Tibial artery (tissue), 4 donors: ENCODE measurements around the gene CFAP299.

ENCODE experiments used
- DNase-seq, 2 donors: peaks; one replicate each; pipeline ENCODE4 v3.0.0-alpha.2; 2019
- H3K27ac ChIP-seq, 2 donors: fragments of 200-600 bp; sonication (generic) in 1 of 2; 1 replicate in 1 of 2; 2 replicates in 1 of 2; pipeline ENCODE4 v1.5.1; 2018 to 2019; ENCODE audit warnings: mild to moderate bottlenecking in 1 of 2
- H3K27me3 ChIP-seq, 2 donors: fragments of 200-600 bp; sonication (generic) in 1 of 2; one replicate each; pipeline versions ENCODE4 v1.5.1 to v1.6.0; 2016 to 2019
- H3K36me3 ChIP-seq, 3 donors: fragments of 200-600 bp; sonication (generic) in 2 of 3; one replicate each; pipeline ENCODE4 v1.5.1; 2016 to 2019; ENCODE audit warnings: mild to moderate bottlenecking in 2 of 3
- H3K4me1 ChIP-seq, 4 donors: fragments of 200-600 bp; sonication (generic) in 2 of 4; 1 replicate in 3 of 4; 2 replicates in 1 of 4; pipeline ENCODE4 v1.5.1; 2016 to 2019
- H3K4me3 ChIP-seq, 2 donors: fragments of 200-600 bp; sonication (generic) in 1 of 2; 1 replicate in 1 of 2; 2 replicates in 1 of 2; pipeline ENCODE4 v1.5.1; 2018 to 2019; ENCODE audit warnings: mild to moderate bottlenecking in 2 of 2
- H3K9me3 ChIP-seq, 3 donors: fragments of 200-600 bp; sonication (generic) in 1 of 3; one replicate each; pipeline ENCODE4 v1.5.1; 2016 to 2019
- intact Hi-C: fragments of 100-400 bp; cut with DNase I; formaldehyde crosslinking; loops from one replicate; pipeline ENCODE4 v1.15.0; 2023; ENCODE audit warnings: low total_unique reads
- TF ChIP-seq, protein P1 (sequence below), 2 experiments: fragments of 200-600 bp in 1 of 2; fragments of 450-650 bp in 1 of 2; IDR thresholded peaks; one replicate each; pipeline ENCODE4 v1.5.1; 2017 to 2019; ENCODE audit warnings: antibody characterized with exemption in 2 of 2, mild to moderate bottlenecking in 1 of 2, moderate library complexity in 1 of 2

Gene CFAP299

DNA sequence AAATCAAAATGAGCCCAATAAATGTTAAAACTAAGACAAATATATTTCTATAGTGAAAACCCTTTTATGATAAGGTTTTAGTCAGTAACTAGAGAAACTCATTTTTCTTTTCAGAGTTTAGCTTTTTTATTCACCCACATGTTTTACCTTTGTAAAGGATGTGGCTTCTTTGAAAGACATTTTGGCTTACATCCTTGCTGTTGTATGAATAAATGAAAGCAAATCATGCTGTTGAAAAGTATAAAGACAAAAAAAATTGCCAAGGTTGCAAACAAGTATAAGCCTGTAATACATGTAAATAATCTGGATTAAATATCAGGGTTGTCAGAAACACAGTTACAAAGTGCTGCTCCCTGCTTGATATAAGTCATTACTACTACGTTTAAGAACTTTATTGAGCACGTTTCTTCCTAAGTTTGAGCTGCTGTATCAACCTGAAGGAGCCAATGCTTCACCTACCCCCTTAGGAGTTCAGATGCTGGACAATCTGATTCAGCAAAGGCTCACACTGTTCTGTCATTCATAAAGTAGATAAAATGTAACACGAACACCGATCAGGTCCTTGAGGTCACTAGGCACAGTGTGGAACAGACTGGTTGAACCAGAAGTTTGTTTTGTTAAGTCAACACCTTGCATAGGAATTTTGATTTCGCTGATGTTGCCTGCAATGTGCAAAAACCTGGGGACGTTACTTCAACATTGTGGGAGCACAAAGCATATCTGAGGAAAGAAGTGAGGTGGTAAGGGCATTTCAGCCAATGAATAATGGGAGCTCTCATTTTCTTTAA lies 373.7 kb downstream of the CFAP299 start:
- TF ChIP-seq, protein P1, sequence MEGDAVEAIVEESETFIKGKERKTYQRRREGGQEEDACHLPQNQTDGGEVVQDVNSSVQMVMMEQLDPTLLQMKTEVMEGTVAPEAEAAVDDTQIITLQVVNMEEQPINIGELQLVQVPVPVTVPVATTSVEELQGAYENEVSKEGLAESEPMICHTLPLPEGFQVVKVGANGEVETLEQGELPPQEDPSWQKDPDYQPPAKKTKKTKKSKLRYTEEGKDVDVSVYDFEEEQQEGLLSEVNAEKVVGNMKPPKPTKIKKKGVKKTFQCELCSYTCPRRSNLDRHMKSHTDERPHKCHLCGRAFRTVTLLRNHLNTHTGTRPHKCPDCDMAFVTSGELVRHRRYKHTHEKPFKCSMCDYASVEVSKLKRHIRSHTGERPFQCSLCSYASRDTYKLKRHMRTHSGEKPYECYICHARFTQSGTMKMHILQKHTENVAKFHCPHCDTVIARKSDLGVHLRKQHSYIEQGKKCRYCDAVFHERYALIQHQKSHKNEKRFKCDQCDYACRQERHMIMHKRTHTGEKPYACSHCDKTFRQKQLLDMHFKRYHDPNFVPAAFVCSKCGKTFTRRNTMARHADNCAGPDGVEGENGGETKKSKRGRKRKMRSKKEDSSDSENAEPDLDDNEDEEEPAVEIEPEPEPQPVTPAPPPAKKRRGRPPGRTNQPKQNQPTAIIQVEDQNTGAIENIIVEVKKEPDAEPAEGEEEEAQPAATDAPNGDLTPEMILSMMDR (IDR thresholded peaks at IDR 0.05), result no peak
- Histone ChIP-seq H3K27me3 (no peaks in the 10 kb centered on the region), H3K36me3 (no peaks in the 10 kb centered on the region), H3K4me3 (no peak overlapping the region), H3K4me1 (no peaks in the 10 kb centered on the region), H3K9me3 (no peaks in the 10 kb centered on the region), H3K27ac (no peak overlapping the region)
- intact Hi-C loops, result no loop called here
- DNase-seq, result no peak

DNA sequence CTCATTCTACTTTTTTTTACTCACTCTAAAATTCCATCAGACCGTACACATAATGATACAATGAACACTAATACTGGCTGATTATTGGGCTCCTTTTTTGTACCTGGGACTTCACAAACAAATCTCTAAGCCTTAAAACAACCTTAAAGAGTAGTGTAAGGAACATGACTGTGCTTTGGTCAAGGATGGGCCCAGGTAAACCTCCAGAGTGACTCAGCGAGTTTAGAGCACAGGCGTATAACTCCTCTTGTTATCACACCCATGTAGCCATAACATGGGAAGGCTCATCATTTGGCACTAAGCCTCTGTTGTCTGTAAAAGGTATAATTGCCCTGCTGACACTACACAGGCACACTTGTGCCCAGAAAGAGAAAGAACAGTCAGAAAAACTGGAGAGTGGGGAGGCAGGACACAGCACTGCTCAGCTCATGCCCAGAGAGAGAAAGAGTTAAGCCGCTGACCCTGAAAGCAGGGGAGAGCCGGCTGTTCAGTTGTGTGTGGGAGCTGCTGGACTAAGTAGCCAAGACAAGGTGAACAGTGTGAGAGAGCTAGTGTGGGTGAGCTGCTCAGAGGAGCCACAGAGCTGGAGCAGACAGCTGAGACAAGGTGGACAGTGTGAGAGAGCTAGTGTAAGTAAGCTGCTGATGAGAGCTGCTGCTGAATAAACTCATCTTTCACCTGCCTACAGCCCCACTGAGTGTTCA lies 375.4 kb downstream of the CFAP299 start:
- no peaks in the 10 kb centered on the region for H3K9me3 ChIP-seq
- DNase-seq, result no peak
- H3K36me3 ChIP-seq, result no peaks in the 10 kb centered on the region
- TF ChIP-seq, protein P1 (IDR thresholded peaks at IDR 0.05), result no peak
- H3K27ac ChIP-seq, result no peak overlapping the region
- H3K4me1 ChIP-seq, result no peaks in the 10 kb centered on the region
- no peak overlapping the region for H3K4me3 ChIP-seq
- H3K27me3 ChIP-seq, result no peaks in the 10 kb centered on the region
- intact Hi-C loops, result no loop called here

DNA sequence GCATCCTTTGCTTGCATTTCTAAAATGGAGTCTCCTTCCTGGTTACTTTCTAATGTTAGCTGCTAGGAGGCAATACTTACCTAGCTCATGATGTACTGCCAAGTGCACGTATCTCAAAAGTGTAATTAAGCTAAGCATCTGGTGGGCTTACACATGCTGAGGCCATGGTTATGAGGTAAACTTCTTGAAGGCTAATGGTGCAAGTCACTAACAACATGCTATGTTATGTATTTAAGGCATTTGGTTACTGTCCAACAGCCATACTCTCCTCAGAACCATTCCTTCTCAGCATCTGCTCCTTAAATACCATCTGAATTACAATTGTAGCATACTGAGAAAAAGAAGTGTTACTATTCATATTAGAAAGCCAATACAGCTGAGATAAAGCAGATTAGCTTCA lies 376.4 kb downstream of the CFAP299 start:
- TF ChIP-seq, protein P1 (IDR thresholded peaks at IDR 0.05), result no peak
- DNase-seq, result no peak
- no peaks in the 10 kb centered on the region for H3K27me3 ChIP-seq
- H3K9me3 ChIP-seq, result no peaks in the 10 kb centered on the region
- no peaks in the 10 kb centered on the region for H3K4me1 ChIP-seq
- intact Hi-C loops, result no loop called here
- no peaks in the 10 kb centered on the region for H3K36me3 ChIP-seq
- H3K27ac ChIP-seq, result no peak overlapping the region
- no peak overlapping the region for H3K4me3 ChIP-seq

DNA sequence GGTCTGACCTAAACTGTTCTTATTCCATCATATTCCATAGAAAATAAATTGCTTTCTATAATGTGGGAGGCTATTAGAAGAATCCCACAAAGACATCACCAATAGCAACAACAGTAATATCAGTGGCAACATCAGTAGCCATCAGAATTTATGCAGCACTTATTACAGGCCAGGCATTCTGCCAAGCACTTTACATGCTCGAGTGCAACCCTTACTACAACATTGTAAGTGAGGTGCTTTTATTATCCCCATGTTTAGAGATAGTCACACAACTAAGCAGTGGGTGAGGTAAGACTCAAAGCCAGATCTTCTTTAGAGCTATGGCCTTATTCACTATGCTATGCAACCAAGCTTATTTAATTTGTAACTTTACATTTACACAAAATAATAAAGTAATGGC lies 377.9 kb downstream of the CFAP299 start:
- H3K9me3 ChIP-seq, result no peaks in the 10 kb centered on the region
- DNase-seq, result no peak
- intact Hi-C loops, result no loop called here
- no peaks in the 10 kb centered on the region for H3K27me3 ChIP-seq
- TF ChIP-seq, protein P1 (IDR thresholded peaks at IDR 0.05), result no peak
- H3K36me3 ChIP-seq, result no peaks in the 10 kb centered on the region
- H3K27ac ChIP-seq, result no peak overlapping the region
- no peaks in the 10 kb centered on the region for H3K4me1 ChIP-seq
- no peak overlapping the region for H3K4me3 ChIP-seq

DNA sequence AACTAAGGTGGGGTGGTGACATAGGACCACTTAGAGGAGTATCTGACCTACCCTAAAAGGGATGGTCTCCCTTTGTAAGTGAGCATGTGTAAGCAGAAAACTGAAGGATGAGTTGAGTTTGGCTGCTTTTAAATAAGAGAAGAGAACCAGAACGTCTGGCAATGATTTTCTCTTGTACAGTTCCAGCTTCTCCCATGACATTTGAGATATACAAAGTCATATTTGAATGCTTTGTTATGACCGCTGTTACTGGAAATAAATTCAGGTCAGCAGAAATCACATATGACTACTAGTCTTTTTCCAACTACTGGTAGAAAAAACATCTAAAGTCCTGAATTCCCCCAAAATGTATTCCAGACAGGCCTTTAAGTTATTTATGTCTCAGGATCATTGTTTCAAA lies 381.7 kb downstream of the CFAP299 start:
- H3K27ac ChIP-seq, result no peak overlapping the region
- intact Hi-C loops, result no loop called here
- H3K9me3 ChIP-seq, result peaks cover 0 to 17% (median 7%) of the 10 kb centered on the region in 3 donors
- no peak for DNase-seq
- H3K36me3 ChIP-seq, result no peaks in the 10 kb centered on the region
- no peak overlapping the region for H3K4me3 ChIP-seq
- TF ChIP-seq, protein P1 (IDR thresholded peaks at IDR 0.05), result no peak
- H3K27me3 ChIP-seq, result no peaks in the 10 kb centered on the region
- H3K4me1 ChIP-seq, result no peaks in the 10 kb centered on the region
